Mucosa of stomach (tissue), 1 donor: ENCODE data around the gene OR4A15.

ENCODE experiments used
- H3K27me3 ChIP-seq: one replicate; pipeline ENCODE4 v1.7.0; 2013; ENCODE audit warnings: mild to moderate bottlenecking, low read length; ENCODE audit not compliant: control insufficient read depth, insufficient read depth
- H3K36me3 ChIP-seq: one replicate; pipeline ENCODE4 v1.7.0; 2013; ENCODE audit warnings: low read length; ENCODE audit not compliant: control insufficient read depth, insufficient read depth
- H3K4me1 ChIP-seq: one replicate; pipeline ENCODE4 v1.7.0; 2013; ENCODE audit warnings: mild to moderate bottlenecking, low read length; ENCODE audit not compliant: control insufficient read depth, insufficient read depth
- H3K4me3 ChIP-seq: one replicate; pipeline ENCODE4 v1.7.0; 2013; ENCODE audit warnings: low read length
- H3K9ac ChIP-seq: one replicate; pipeline ENCODE4 v1.7.0; 2013; ENCODE audit warnings: mild to moderate bottlenecking, low read length, moderate library complexity
- H3K9me3 ChIP-seq: one replicate; pipeline ENCODE4 v1.7.0; 2013; ENCODE audit warnings: mild to moderate bottlenecking, low read length, moderate library complexity; ENCODE audit not compliant: control insufficient read depth
- donor health status: Pancreatic carcinoma.

The OR4A15 gene

GRCh38 chr11:55367674-55368073 is at the start of gene OR4A15:
OR4A15 (plus strand) TSS chr11:55367974; CDS start chr11:55367974, 0 bp downstream.
- no peak within 1 kb of the TSS for H3K9ac ChIP-seq
- no peaks in the 10 kb centered on the region for H3K4me1 ChIP-seq
- no peaks in the 10 kb centered on the region for H3K27me3 ChIP-seq

GRCh38 chr11:55324500-55324899 is 43.3 kb upstream of the OR4A15 start:
- H3K36me3 ChIP-seq = no peaks in the 10 kb centered on the region
- no peaks in the 10 kb centered on the region for H3K4me1 ChIP-seq
- no peaks in the 10 kb centered on the region for H3K27me3 ChIP-seq
- no peak overlapping the region for H3K9ac ChIP-seq
- H3K9me3 ChIP-seq = no peaks in the 10 kb centered on the region
- H3K4me3 ChIP-seq = no peak overlapping the region

More at GRCh38 chr11:55367674-55368073, at the start of gene OR4A15:
- H3K9me3 ChIP-seq = no peaks in the 10 kb centered on the region
- H3K36me3 ChIP-seq = no peaks in the 10 kb centered on the region
- no peak within 1 kb of the TSS for H3K4me3 ChIP-seq

GRCh38 chr11:55342901-55343300 is 24.9 kb upstream of the OR4A15 start, which contains the start of gene OR4A16:
OR4A16 (plus strand) TSS chr11:55343201; CDS start chr11:55343201, 0 bp downstream.
- Histone ChIP-seq H3K36me3 (no peaks in the 10 kb centered on the region), H3K4me3 (no peak within 1 kb of the TSS), H3K9me3 (no peaks in the 10 kb centered on the region), H3K4me1 (no peaks in the 10 kb centered on the region), H3K27me3 (no peaks in the 10 kb centered on the region), H3K9ac (no peak within 1 kb of the TSS)

- no peaks in the 10 kb centered on the region for H3K4me1 ChIP-seq
- H3K9me3 ChIP-seq = no peaks in the 10 kb centered on the region
- H3K27me3 ChIP-seq = no peaks in the 10 kb centered on the region
- H3K4me3 ChIP-seq = no peak overlapping the region
- no peaks in the 10 kb centered on the region for H3K36me3 ChIP-seq
- H3K9ac ChIP-seq = no peak overlapping the region
Measured at GRCh38 chr11:55345306-55345705, 22.5 kb upstream of the OR4A15 start.

GRCh38 chr11:55349032-55349431 is 18.7 kb upstream of the OR4A15 start:
- H3K27me3 ChIP-seq = no peaks in the 10 kb centered on the region
- H3K9me3 ChIP-seq = no peaks in the 10 kb centered on the region
- H3K4me1 ChIP-seq = no peaks in the 10 kb centered on the region
- no peak overlapping the region for H3K9ac ChIP-seq
- no peaks in the 10 kb centered on the region for H3K36me3 ChIP-seq
- H3K4me3 ChIP-seq = no peak overlapping the region

GRCh38 chr11:55357560-55358184 is 10.1 kb upstream of the OR4A15 start:
- Histone ChIP-seq H3K4me1 (no peaks in the 10 kb centered on the region), H3K27me3 (no peaks in the 10 kb centered on the region), H3K36me3 (no peaks in the 10 kb centered on the region), H3K9ac (no peak overlapping the region), H3K4me3 (no peak overlapping the region), H3K9me3 (no peaks in the 10 kb centered on the region)

GRCh38 chr11:55401011-55401410 is 33.2 kb downstream of the OR4A15 start:
- no peak overlapping the region for H3K9ac ChIP-seq
- H3K36me3 ChIP-seq = no peaks in the 10 kb centered on the region
- H3K4me3 ChIP-seq = no peak overlapping the region
- no peaks in the 10 kb centered on the region for H3K9me3 ChIP-seq
- no peaks in the 10 kb centered on the region for H3K27me3 ChIP-seq
- H3K4me1 ChIP-seq = no peaks in the 10 kb centered on the region
